IMR-90 (cell line): ENCODE results near the gene CYP2W1. TPM values are rescaled to one million over a fixed set of nuclear protein-coding genes. Genes with fewer than 3 reads are reported as not detected.

Experiments
- ATAC-seq: fragments of 200-7000 bp; cut with Tn5 transposase; 2 replicates; pipeline ENCODE4 v1.9.1; 2020; ENCODE audit warnings: low read depth, mild to moderate bottlenecking, moderate library complexity
- BruUV-seq: library from RNA; stranded (reverse); fragments of 400-500 nt; replicated peaks from 2 replicates; lab custom pipeline; 2021; lab: Mats Ljungman, UMichigan
- CTCF ChIA-PET: fragments of 300-600 bp; formaldehyde crosslinking; extraction: SDS; loops from one replicate; lab custom pipeline; 2021; ENCODE audit warnings: antibody characterized with exemption; lab: Yijun Ruan, JAX
- POLR2A ChIA-PET: fragments of 300-600 bp; sonication (Branson Sonifier 250); formaldehyde crosslinking; loops from one replicate; lab custom pipeline; 2022; ENCODE audit warnings: antibody characterized with exemption; ENCODE audit not compliant: unreplicated experiment; lab: Charles Lee
- DNase-seq: peaks from one replicate; pipeline ENCODE4 v3.0.0; 2013
- H2AFZ ChIP-seq: replicated peaks from 2 replicates; pipeline ENCODE3; 2013; ENCODE audit warnings: low read length, mild to moderate bottlenecking; ENCODE audit not compliant: poor library complexity
- H2AK5ac ChIP-seq: 2 replicates; pipeline ENCODE4 v1.6.1; 2013; ENCODE audit warnings: low read depth, low read length, inconsistent platforms
- H2AK9ac ChIP-seq: replicated peaks from 2 replicates; pipeline ENCODE3; 2013; ENCODE audit warnings: mild to moderate bottlenecking, low read depth, low read length, moderate library complexity; ENCODE audit not compliant: poor library complexity
- H2BK120ac ChIP-seq: 2 replicates; pipeline ENCODE4 v1.6.1; 2013; ENCODE audit warnings: low read depth, low read length, inconsistent platforms
- H2BK15ac ChIP-seq: 3 replicates; pipeline ENCODE4 v1.6.1; 2013; ENCODE audit warnings: low read depth, low read length, inconsistent platforms
- H2BK20ac ChIP-seq: 2 replicates; pipeline ENCODE4 v1.6.1; 2013; ENCODE audit warnings: low read depth, mild to moderate bottlenecking, inconsistent platforms, low read length, moderate library complexity
- H2BK5ac ChIP-seq: 2 replicates; pipeline ENCODE4 v1.6.1; 2013; ENCODE audit warnings: mild to moderate bottlenecking, low read depth, low read length, inconsistent platforms; ENCODE audit not compliant: poor library complexity, severe bottlenecking
- H3K14ac ChIP-seq: replicated peaks from 2 replicates; pipeline ENCODE4 v1.6.1; 2013; ENCODE audit warnings: low read depth, low read length, inconsistent platforms
- H3K18ac ChIP-seq: 2 replicates; pipeline ENCODE4 v1.6.1; 2013; ENCODE audit warnings: low read depth, low read length, control low read depth
- H3K23ac ChIP-seq: 2 replicates; pipeline ENCODE4 v1.6.1; 2013; ENCODE audit warnings: low read depth, low read length, inconsistent platforms
- H3K27ac ChIP-seq: 2 replicates; pipeline ENCODE4 v1.5.1; 2013; ENCODE audit warnings: mild to moderate bottlenecking, control low read depth, low read length; ENCODE audit not compliant: insufficient read depth
- H3K27me3 ChIP-seq: 2 replicates; pipeline ENCODE4 v1.6.1; 2013; ENCODE audit warnings: low read length; ENCODE audit not compliant: control insufficient read depth, insufficient read depth
- H3K36me3 ChIP-seq: 2 replicates; pipeline ENCODE4 v1.6.1; 2013; ENCODE audit warnings: low read length, mixed read lengths; ENCODE audit not compliant: control insufficient read depth, insufficient read depth
- H3K4ac ChIP-seq: 2 replicates; pipeline ENCODE4 v1.6.1; 2013; ENCODE audit warnings: low read depth, low read length, inconsistent platforms
- H3K4me1 ChIP-seq: 2 replicates; pipeline ENCODE4 v1.6.1; 2013; ENCODE audit warnings: low read length, mixed read lengths; ENCODE audit not compliant: control insufficient read depth, insufficient read depth
- H3K4me2 ChIP-seq: 2 replicates; pipeline ENCODE4 v1.6.1; 2013; ENCODE audit warnings: low read depth, mild to moderate bottlenecking, control low read depth, low read length, moderate library complexity
- H3K4me3 ChIP-seq: 2 replicates; pipeline ENCODE4 v1.5.1; 2013; ENCODE audit warnings: low read depth, mild to moderate bottlenecking, control low read depth, low read length, moderate library complexity; ENCODE audit not compliant: insufficient read depth
- H3K56ac ChIP-seq: 2 replicates; pipeline ENCODE4 v1.6.1; 2013; ENCODE audit warnings: low read length, inconsistent platforms; ENCODE audit not compliant: insufficient read depth; ENCODE audit errors: extremely low read depth
- H3K79me1 ChIP-seq, 2 experiments: 2 replicates each; pipeline ENCODE4 v1.6.1; 2013; ENCODE audit warnings: low read length in 2 of 2, inconsistent platforms in 1 of 2, low read depth in 1 of 2
- H3K9ac ChIP-seq: 2 replicates; pipeline ENCODE4 v1.6.1; 2013; ENCODE audit warnings: low read depth, low read length, control low read depth
- H3K9me1 ChIP-seq: 2 replicates; pipeline ENCODE4 v1.6.1; 2013; ENCODE audit warnings: low read length, inconsistent platforms; ENCODE audit not compliant: insufficient read depth
- H3K9me3 ChIP-seq: 2 replicates; pipeline ENCODE4 v1.6.1; 2013; ENCODE audit warnings: low read length; ENCODE audit not compliant: control insufficient read depth, insufficient read depth
- H4K20me1 ChIP-seq: 2 replicates; pipeline ENCODE4 v1.6.1; 2013; ENCODE audit warnings: low read length, inconsistent platforms; ENCODE audit not compliant: insufficient read depth
- H4K5ac ChIP-seq: 2 replicates; pipeline ENCODE4 v1.6.1; 2013; ENCODE audit warnings: mild to moderate bottlenecking, low read depth, low read length, control low read depth
- H4K8ac ChIP-seq, 2 experiments: 2 replicates each; pipeline ENCODE4 v1.6.1; 2013; ENCODE audit warnings: low read depth in 2 of 2, low read length in 2 of 2, control low read depth in 1 of 2, inconsistent platforms in 1 of 2
- H4K91ac ChIP-seq: 2 replicates; pipeline ENCODE4 v1.6.1; 2013; ENCODE audit warnings: low read depth, low read length, inconsistent platforms; ENCODE audit not compliant: insufficient read depth
- BHLHE40 ChIP-seq: fragments of 150-350 bp; IDR thresholded peaks from 2 replicates; pipeline ENCODE4 v1.6.1; 2016; ENCODE audit warnings: mild to moderate bottlenecking, low read depth, low read length
- CEBPB ChIP-seq: IDR thresholded peaks from 2 replicates; pipeline ENCODE4 v1.6.1; 2012; ENCODE audit warnings: low read depth, low read length, improper control_type of control experiment
- CHD1 ChIP-seq: IDR thresholded peaks from 2 replicates; pipeline ENCODE4 v1.6.1; 2012; ENCODE audit warnings: low read depth, low read length, improper control_type of control experiment
- CTCF ChIP-seq: conservative IDR thresholded peaks from 2 replicates; pipeline ENCODE4 v1.5.1; 2012; ENCODE audit warnings: mild to moderate bottlenecking, low read depth, low read length, improper control_type of control experiment
- ELK1 ChIP-seq: fragments of 150-350 bp; IDR thresholded peaks from 2 replicates; pipeline ENCODE4 v1.6.1; 2016; ENCODE audit warnings: low read depth, mild to moderate bottlenecking, low read length, moderate library complexity, borderline replicate concordance
- FOS ChIP-seq: fragments of 150-350 bp; IDR thresholded peaks from 2 replicates; pipeline ENCODE4 v1.6.1; 2016; ENCODE audit warnings: low read depth, low read length
- MAFK ChIP-seq: IDR thresholded peaks from 2 replicates; pipeline ENCODE4 v1.6.1; 2012; ENCODE audit warnings: low read depth, low read length, improper control_type of control experiment
- NFE2L2 ChIP-seq: fragments of 150-350 bp; IDR thresholded peaks from 2 replicates; pipeline ENCODE4 v1.6.1; 2016; ENCODE audit warnings: low read depth, mild to moderate bottlenecking, low read length
- POLR2A ChIP-seq: IDR thresholded peaks from 2 replicates; pipeline ENCODE4 v1.6.1; 2012; ENCODE audit warnings: mild to moderate bottlenecking, low read depth, low read length
- RAD21 ChIP-seq: IDR thresholded peaks from 2 replicates; pipeline ENCODE4 v1.6.1; 2012; ENCODE audit warnings: low read length, improper control_type of control experiment
- RCOR1 ChIP-seq: IDR thresholded peaks from 2 replicates; pipeline ENCODE4 v1.6.1; 2012; ENCODE audit warnings: mild to moderate bottlenecking, low read length, improper control_type of control experiment; ENCODE audit not compliant: insufficient replicate concordance
- RFX5 ChIP-seq: IDR thresholded peaks from 2 replicates; pipeline ENCODE4 v1.8.0; 2012; ENCODE audit warnings: low read depth, mild to moderate bottlenecking, low read length, moderate library complexity
- SMC3 ChIP-seq: fragments of 150-350 bp; IDR thresholded peaks from 2 replicates; pipeline ENCODE4 v1.6.1; 2016; ENCODE audit warnings: low read depth, mild to moderate bottlenecking, antibody characterized with exemption, low read length, moderate library complexity
- WGBS, 2 experiments: methylation state at CpG; one replicate each; pipeline versions ENCODE4 v1.1.5 to v1.1.7; 2013; ENCODE audit warnings: missing lambda C conversion rate in 2 of 2; ENCODE audit not compliant: insufficient read length in 1 of 2; ENCODE audit errors: extremely low coverage in 2 of 2; 5-methylcytosine and 5-hydroxymethylcytosine counted together
- dilution Hi-C: fragments of 300-500 bp; cut with HindIII; formaldehyde crosslinking; loops from one replicate; pipeline ENCODE4 v1.14.3; 2018; ENCODE audit warnings: low sequenced_read_pairs; ENCODE audit not compliant: unreplicated experiment
- in situ Hi-C: fragments of 300-500 bp; cut with MboI; formaldehyde crosslinking; loops from 3 replicates; pipeline ENCODE4 v1.14.3; 2019; ENCODE audit warnings: low sequenced_read_pairs, inconsistent platforms, mixed read lengths
- intact Hi-C: fragments of 100-400 bp; cut with micrococcal nuclease; formaldehyde crosslinking; loops from 2 replicates; pipeline ENCODE4 v1.10.0; 2022
- polyA plus RNA-seq, 3 experiments: library from polyadenylated mRNA; depleted of rRNA; stranded (reverse); fragments of >200 nt; gene quantifications; 2 replicates each; pipeline ENCODE4 v1.2.3, GENCODE V29; 2012; ENCODE audit warnings: low replicate concordance in 1 of 3
- total RNA-seq: library from RNA; depleted of rRNA; stranded (reverse); fragments of >200 nt; gene quantifications from 2 replicates; pipeline ENCODE4 v1.2.3, GENCODE V29; 2012

CYP2W1 gene
- total and polyA plus RNA-seq, 2 of the 4 experiments (the other 2 are of a cell fraction), result not detected

- dilution Hi-C loops, result no loop called here
- Histone ChIP-seq H3K9ac (no peak overlapping the region), H2BK20ac (no peak overlapping the region), H2AK9ac (no peak overlapping the region), H3K18ac (no peak overlapping the region), H3K4me2 (no peak overlapping the region), H3K9me3 (no peaks in the 10 kb centered on the region), H3K27me3 (no peaks in the 10 kb centered on the region; the same call in 1 of the 2 replicates), H3K9me1 (no peaks in the 10 kb centered on the region), H3K23ac (no peak overlapping the region), H2AFZ (no peak overlapping the region), H3K14ac (no peak overlapping the region), H4K5ac (no peak overlapping the region), H3K4ac (no peak overlapping the region), H3K4me1 (no peaks in the 10 kb centered on the region; the same call in 1 of the 2 replicates), H3K56ac (no peak overlapping the region), H3K36me3 (no peaks in the 10 kb centered on the region), H4K8ac (no peak overlapping the region), H2BK5ac (no peak overlapping the region), H2BK15ac (no peak overlapping the region), H2BK120ac (no peak overlapping the region), H4K91ac (no peak overlapping the region), H4K20me1 (no peaks in the 10 kb centered on the region), H3K79me1 (no peaks in the 10 kb centered on the region), H3K4me3 (no peak overlapping the region), H3K27ac (no peak overlapping the region), H2AK5ac (no peak overlapping the region)
- intact Hi-C loops, result no loop called here
- no TSS peak for BruUV-seq
- TF ChIP-seq ELK1 (no peak), SMC3 (no peak), CEBPB (no peak), FOS (no peak), CTCF (no peak), RAD21 (no peak), NFE2L2 (no peak), BHLHE40 (no peak), MAFK (no peak), CHD1 (no peak), RFX5 (no peak), POLR2A (no peak), RCOR1 (no peak)
- DNase-seq (no peak), ATAC-seq (no peak)
- in situ Hi-C loops, result no loop called here
- CTCF ChIA-PET, result no interaction called here
- WGBS, 2 experiments, result 40% methylated on average over 2 of the region's 16 CpGs; no CpG with 5 or more reads in 1 of the 2 experiments
- POLR2A ChIA-PET, result no interaction called here
Measured at GRCh38 chr7:985127-985416, 2.1 kb downstream of the CYP2W1 start.
